Left ventricle myocardium superior (tissue), 1 donor: Measurements from ENCODE around the gene SIPA1L3. TPM values are rescaled to one million over a fixed set of nuclear protein-coding genes. Genes with fewer than 3 reads are reported as not detected.

Experiments used
- ATAC-seq: fragments of 200-7000 bp; cut with Tn5 transposase; one replicate; pipeline ENCODE4 v1.9.1; 2020; ENCODE audit warnings: mild to moderate bottlenecking, moderate library complexity
- DNase-seq: peaks from one replicate; pipeline ENCODE4 v3.0.0-alpha.2; 2020
- intact Hi-C: fragments of 100-400 bp; cut with micrococcal nuclease; formaldehyde crosslinking; loops from one replicate; pipeline ENCODE4 v1.11.0; 2022
- total RNA-seq: library from RNA; stranded (reverse); fragmentation: NEBNext Ultra II Directional; extraction: Animal tissue kit (Norgen Biotek cat#: 25700); gene quantifications from one replicate; pipeline ENCODE4 v1.2.1, GENCODE V29; 2021
- donor health status: DM: no; HTN: yes; CAD: no; lungs with severe emphysema.

The SIPA1L3 gene
- total RNA-seq, 1 donor from 2014 or later: 10.5 TPM

DNA sequence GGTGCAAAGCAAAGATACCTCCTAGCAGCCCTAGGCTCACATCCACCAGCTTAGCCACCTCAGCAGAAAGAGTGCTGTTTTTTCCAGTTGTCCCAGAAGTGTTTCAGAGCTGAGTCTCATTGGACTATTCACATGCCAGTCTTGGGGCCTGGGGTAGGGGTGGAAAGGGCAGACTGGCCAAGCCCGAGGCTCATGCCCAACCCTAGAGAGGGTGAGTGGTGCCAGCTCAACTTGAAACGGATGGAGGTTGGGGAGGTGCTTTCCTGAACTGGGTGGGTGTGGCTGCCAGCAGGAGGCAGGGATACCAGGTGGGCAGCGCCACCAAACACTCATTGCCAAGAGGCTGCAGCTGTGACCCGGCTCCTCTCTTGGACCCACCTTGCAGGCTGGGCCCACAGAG is 200.1 kb downstream of the SIPA1L3 start:
- ATAC-seq (no peak), DNase-seq (no peak)
- intact Hi-C loops: no loop called here

DNA sequence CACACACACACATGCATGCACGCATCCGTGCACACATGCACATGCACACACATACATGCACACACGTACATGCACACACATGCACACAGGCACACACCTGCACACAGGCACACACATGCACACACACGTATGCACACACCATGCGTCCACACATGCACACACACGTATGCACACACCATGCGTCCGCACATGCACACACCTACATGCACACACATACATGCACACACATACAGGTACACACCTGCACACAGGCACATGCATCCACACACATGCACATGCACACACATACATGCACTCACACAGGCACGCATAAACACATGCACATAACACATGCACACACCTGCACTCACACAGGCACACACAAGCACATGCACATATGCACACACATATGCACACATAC is 204.9 kb downstream of the SIPA1L3 start:
- DNase-seq (no peak), ATAC-seq (no peak)
- intact Hi-C loops: no loop called here

DNA sequence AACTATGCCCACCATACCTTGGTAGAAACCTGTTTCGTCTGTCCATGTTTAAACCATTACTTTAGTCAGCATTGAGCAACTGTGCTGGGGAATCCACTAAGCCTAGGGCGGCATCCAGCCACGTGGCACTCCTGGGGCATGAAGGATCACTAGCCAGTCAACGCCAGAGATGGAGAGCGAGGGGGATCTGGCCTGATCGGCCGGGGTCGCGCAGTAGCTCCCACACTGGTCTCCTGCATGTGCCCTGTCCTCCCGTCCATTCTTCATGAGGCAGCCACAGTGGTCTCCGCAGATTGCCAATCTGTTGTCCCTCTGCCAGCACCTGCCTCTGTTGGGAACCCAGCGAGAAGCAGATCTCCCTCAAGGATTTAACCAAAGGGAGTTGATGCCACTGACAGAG is 207.6 kb downstream of the SIPA1L3 start:
- intact Hi-C loops: no loop called here
- ATAC-seq (no peak), DNase-seq (no peak)

DNA sequence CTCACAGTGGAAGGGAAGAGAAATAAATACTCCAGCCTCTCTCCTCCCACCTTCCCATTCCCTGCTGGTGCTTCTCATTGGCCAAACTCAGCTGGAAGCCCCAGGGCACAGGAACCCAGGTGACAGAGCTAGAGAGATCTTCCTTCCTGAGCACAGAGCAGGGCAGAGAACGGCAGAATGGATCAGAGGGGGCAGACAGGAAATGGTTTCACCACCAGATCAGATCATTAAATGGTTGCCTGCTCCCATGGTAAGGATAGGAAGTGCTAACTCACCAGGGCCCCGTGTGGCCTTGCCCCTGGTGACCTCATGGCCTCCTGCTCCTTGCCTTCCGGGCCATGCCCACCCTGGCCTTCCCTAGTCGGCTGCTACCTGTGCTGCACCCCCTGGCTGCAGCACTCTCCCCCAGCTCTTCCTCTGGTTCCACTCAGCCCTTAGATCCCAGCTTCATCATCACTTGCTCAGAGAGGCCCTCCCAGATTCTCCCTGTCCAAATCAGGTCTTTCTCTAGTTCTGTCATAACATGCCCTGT is 208.3 kb downstream of the SIPA1L3 start:
- ATAC-seq: no peak
- intact Hi-C loops: no loop called here

DNA sequence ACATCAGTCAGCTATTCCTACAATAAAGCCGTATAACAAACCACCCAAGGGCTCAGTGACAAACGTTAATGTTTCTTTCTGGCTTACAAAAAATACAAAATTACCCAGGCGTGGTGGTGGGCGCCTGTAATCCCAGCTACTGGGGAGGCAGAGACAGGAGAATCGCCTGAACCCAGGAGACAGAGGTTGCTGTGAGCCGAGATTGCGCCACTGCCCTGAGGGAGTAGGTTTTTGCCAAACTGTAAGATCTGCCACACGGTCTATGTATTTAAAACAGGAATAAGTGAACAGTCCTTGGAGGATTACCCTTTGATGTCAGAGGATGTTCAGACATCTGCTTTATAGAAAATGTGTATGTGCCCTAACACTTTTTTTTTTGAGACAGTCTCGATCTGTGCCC is 211.2 kb downstream of the SIPA1L3 start:
- no peak for ATAC-seq
- DNase-seq: no peak
- intact Hi-C loops: no loop called here

More for the DNA sequence above, 208.3 kb downstream of the SIPA1L3 start:
- no peak for DNase-seq

DNA sequence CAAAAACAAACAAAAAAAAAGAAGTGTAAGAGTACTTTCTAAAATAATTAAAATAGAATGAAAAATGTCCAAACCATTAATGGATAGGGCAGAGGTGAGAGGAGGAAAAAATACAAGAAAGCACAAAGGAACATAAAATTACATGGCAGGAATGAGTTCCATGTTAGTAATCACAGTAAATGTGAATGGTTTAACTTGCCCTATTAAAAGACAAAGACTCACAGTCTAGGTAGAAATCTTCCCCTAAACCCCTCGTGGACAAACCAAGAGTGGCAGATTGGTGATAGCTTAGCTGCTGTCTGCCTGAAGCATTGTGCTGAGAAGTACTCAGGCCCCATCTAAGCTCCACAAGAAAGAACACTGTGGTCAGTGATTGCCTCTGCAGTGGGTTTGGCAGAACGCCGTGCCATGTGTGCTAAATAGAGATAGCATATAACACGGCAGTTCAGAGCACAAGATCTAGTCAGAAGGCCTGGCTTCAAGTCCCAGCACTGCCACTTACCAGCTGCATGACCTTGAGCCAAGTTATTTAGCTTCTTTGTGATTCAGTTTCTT is 213.5 kb downstream of the SIPA1L3 start:
- intact Hi-C loops: no loop called here
- DNase-seq: no peak
- ATAC-seq: no peak

DNA sequence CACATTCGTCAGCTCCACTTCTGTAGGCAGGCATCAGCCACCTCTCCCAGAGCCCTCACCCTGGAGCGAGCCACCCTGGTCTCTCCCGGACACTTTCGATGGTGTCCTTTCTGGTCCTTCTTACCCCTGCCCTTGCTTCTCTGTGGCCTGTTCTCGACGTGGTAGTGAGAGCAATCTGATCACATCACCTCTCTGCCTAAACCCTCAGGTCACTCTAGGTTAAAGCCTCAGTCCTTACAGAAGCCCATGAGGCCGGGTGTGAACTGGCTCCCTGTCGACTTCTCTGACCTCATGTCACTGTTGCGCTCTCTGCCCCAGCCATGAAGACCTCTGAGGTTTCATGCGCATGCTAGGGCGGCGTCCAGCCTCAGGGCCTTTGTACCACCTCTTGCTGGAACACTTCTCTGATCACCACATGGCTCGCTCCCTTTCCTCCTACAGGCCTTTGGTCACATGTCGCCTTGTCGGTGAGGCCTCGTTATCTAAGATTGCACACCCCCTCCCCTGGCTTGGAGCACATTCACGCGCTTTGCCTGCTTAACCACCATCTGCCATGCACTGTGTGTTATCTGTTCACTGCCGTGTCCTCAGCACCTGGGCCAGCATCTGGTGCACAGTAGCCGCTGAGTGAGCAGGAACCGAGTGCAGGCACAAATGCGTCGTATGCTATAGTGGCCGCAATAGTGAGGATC is 215.5 kb downstream of the SIPA1L3 start:
- intact Hi-C loops: no loop called here
- ATAC-seq (no peak), DNase-seq (no peak)

DNA sequence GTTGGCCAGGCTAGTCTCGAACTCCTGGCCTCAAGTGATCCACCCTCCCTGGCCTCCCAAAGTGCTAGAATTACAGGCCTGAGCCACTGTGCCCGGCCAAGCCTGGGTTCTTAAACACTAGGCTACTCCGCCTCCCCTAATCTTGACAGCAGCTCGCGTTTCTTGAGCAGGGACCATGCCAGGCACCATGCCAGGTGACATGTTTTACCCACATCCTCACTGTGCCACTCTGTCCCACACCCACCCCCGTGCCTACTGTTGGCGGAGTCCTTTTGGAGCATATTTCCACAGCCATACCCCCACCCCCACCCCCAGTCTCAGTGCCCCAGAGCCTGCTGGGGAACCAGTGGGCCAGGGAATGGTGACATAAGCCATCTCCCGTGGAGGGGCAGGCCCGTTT is 218.2 kb downstream of the SIPA1L3 start:
- intact Hi-C loops: no loop called here
- DNase-seq: no peak
- ATAC-seq: no peak

DNA sequence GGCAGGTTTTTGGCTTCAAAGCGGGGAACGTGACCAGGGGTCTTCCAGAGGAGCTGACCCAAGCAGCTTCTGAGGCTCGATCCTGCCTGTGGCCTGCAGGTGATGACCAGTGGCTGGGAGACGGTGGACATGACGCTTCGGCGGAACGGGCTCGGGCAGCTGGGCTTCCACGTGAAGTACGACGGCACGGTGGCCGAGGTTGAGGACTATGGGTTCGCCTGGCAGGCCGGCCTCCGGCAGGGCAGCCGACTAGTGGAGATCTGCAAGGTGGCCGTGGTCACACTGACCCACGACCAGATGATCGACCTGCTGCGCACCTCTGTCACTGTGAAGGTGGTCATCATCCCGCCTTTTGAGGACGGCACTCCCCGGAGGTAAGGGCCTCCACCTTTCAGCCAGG is 223.4 kb downstream of the SIPA1L3 start:
- intact Hi-C loops: no loop called here
- DNase-seq (no peak), ATAC-seq (no peak)

DNA sequence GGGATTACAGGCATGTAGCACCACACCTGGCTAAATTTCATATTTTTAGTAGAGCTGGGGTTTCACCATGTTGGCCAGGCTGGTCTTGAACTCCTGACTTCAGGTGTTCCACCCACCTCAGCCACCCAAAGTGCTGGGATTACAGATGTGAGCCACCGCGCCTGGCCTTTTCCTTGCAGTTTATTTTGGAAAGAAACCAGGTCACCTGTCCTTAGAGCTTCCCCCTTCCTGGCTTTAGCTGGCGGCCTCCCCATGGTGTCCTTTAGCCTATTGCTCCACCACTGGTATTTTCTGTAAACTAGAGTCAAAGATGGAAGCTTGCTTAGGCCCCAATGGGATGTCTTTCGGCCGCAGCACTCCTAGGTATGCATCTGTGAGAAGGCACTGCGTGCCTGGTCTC is 225.8 kb downstream of the SIPA1L3 start:
- no peak for ATAC-seq

DNA sequence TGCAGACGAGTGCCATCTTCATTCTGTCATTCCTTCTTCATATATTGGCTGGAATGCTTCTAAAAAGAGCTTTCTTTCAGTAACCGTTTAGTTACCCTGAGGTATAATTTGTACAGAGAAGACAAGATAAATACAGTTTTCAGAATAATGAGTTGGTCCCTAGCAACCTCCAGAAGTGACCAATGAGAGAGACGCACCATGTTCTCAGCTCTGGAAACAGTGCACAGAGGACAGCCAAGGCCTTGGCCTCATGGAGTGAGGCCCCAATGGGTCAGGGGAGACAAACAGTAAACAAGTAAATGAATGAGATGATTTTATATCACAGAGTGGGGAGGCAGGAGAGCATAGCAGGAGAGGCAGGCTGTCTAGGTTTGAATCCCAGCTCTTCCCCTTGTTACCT is 226.3 kb downstream of the SIPA1L3 start:
- no peak for ATAC-seq
- intact Hi-C loops: no loop called here
- DNase-seq: no peak

More for the DNA sequence above, 225.8 kb downstream of the SIPA1L3 start:
- intact Hi-C loops: no loop called here
- DNase-seq: no peak

DNA sequence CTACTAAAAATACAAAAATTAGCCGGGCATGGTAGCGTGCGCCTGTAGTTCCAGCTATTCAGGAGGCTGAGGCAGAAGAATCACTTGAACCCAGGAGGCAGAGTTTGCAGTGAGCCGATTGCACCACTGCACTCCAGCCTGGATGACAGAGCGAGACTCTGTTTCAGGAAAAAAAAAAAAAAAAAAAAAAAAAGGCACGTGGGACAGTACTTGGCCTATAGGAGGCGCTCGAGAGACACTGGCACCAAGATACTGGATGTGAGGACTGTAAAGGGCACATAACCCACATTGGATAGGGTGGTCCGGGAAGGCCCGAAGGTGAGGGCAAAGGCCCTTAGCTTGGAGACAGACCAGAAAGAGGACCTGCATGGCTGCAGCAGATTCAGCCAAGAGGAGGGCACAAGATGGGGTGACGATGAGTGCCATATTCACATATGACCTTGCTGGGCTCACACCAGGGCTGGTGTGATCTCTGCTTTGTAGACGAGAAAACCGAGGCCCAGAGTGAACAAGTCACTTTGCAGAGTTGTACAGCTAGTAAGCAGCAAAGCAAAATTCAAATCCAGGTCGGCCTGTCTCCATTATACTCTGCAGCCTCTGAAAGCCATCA is 227.6 kb downstream of the SIPA1L3 start:
- peak; percentile 29 for ATAC-seq
- DNase-seq: no peak
- intact Hi-C loops: no loop called here

DNA sequence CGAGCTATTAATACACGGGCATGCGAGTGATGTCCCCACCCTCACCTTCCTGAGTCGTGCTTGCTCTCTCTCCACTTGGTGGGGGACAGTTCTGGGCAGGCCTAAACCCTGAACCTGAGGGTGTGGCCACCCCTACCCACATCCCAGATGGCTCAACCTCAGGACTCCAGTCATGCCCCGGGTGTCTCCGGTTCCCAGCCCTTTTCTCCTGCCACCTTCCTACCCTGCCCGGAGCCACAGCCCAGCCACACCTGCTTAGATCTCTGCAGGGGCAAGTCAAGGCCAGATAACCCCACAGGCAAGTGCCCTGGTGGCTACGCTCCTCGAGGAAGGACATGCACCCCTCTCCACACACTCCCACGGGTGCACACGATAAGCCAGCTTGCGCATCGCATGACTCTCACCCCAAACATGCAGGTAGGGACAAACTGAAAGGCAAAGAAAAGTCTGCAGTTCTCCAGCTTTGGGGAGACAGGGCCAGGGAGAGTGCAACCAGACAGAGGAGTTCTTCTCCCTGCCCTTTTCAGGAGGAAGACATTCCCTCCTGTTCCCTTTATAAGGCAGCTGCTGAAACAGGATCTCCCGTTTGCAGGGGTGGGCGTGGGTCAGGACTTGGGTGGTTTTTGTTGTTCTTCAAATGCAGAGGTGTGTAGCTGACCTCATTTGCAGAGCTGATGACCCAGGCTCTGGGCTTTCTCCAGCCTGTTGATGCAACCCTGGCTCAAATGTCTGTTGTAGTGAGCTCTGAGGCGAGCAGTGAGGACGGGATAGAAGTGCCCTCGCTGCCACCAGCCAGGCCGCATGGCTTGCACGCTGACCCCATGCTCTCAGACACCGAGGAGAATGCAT is 228.4 kb downstream of the SIPA1L3 start:
- intact Hi-C loops: no loop called here
- DNase-seq (no peak), ATAC-seq (peak; percentile 17)

DNA sequence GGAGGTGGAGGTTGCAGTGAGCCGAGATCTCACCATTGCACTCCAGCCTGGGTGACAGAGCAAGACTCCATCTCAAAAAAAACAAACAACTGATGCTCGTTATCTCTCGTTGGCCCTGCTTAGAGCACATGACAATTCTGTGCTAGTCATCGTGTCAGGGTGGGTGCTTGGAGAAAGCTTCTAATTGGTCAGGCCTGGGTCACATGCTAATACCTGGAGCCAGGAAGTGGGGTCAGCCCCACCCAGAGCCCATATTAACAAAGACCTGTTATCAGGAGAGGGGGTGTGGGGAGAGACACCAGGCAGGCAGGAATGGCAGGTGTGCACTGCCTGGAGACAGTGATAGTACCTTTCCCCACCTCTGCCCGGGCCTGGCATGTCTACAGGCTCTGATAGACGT is 232.1 kb downstream of the SIPA1L3 start:
- ATAC-seq (no peak), DNase-seq (no peak)
- intact Hi-C loops: no loop called here

DNA sequence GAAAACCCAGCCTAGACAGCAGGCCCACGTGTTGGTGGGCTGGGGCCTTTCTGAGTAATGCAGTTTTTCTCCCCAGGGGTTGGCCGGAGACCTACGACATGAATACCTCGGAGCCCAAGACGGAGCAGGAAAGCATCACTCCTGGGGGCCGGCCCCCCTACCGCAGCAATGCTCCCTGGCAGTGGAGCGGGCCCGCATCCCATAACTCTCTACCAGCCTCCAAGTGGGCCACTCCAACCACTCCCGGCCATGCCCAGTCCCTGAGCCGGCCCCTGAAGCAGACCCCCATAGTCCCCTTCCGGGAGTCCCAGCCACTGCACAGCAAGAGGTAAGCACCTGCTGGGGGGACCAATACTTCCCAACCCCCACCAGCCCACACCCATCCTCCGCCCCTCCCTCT is 234.1 kb downstream of the SIPA1L3 start:
- no peak for DNase-seq
- intact Hi-C loops: no loop called here
- no peak for ATAC-seq

DNA sequence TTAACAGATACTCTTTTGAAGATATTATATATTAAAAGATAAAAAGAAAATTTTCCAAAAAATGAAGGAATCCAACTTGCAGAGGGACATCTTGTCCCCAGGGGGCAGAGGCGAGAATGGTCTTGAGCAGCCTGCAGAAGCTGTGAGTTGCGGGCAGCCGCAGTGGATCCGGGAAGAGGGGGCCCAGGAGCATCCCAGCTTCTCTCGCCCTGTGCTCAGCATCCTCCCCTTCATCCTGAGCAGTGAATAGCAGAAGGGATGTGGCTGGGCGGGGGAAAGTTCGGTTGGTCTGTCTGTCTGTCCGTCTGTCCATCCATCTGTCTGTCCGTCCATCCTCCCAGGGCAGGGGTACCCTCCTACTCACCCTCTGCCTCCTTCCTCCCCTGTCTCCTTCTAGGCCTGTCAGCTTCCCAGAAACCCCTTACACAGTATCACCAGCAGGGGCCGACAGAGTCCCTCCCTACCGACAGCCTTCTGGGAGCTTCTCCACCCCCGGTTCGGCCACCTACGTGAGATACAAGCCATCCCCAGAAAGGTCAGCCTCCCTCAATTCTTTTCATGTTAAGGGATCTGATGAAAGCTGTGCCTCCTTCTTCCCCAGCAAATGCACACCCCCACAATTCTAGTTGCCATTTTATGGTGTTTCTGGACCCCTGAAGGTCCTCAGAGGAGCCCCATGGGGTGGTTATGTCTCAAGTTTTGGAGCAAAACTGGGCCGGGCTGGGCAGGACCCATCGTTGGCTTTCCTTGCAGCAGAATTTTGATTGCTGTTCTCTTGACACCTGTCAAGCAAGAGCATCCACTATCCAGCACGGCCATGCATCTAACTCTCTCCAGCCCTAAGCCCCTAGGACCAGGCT is 235.4 kb downstream of the SIPA1L3 start:
- intact Hi-C loops: no loop called here
- peak; percentile 77 for DNase-seq
- peak; percentile 83 for ATAC-seq

DNA sequence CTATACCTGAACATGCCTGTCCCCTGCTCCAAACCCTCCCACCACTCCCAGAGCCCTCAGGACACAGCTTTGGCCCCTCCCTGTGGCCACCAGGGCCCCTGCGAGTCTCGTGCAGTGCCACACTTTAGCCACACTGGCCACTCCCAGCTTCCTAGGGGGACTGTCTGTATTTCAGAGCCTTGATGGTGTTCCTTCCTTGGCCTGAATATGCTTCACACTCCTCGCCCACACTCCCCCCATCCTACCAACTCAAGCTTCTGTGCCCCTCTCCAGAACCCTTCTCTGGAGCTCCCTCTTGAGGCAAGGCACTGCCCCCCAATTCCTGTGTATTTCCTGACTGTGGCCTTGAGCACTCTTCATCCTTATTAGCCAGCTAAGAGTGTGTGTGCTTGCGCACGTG is 236.8 kb downstream of the SIPA1L3 start:
- no peak for ATAC-seq
- intact Hi-C loops: no loop called here
- DNase-seq: no peak

DNA sequence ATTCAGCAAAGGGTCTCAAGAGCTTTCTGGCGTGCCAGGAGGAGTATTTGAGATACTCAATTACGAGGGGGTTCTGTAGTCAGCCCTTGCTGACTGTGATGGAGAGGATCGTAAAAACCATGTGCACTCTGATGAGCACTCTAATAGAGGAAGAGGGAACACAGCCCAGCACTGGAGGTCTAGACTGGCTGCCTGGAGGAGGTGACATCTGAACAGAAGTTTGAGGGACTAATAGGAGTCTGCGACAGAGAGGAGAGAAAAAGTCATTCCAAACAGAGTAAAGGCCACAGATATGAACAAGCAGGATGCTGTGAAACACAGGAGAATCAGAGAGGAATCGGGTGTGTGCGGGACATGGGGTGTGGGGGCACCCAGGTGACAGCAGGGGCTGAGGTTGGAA is 237.7 kb downstream of the SIPA1L3 start:
- ATAC-seq: no peak
- DNase-seq: no peak
- intact Hi-C loops: no loop called here

DNA sequence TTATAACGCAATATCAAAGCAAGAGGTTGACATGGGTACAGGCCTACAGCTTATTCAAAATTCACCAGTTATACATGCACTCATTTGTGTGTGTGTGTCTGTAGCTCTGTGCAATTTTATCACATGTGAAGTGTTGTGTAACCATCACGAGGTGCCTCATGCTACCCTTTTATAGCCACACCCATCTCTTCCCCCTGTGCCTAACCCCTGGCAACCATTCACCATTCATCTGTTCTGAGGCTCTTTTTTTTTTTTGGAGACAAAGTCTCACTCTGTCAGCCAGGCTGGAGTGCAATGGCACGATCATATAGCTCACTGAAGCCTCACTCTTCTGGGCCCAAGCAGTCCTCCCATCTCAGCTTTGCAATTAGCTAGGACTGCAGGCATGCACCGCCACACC is 238.6 kb downstream of the SIPA1L3 start:
- intact Hi-C loops: no loop called here
- ATAC-seq (peak; percentile 59), DNase-seq (no peak)
